Stimulated activated effector memory CD8-positive, alpha-beta T cell treated with anti-CD3 and anti-CD28 coated beads, Interleukin-12 subunit alpha, Interleukin-12 subunit beta, amount 100 ng/mL, for 72 hours (primary cell): ENCODE measurements around the gene KASH5.
A peak's percentile ranks its signal among the peaks of the same experiment; 100 is the strongest.

Experiments used
- ATAC-seq: fragments of 150-1000 bp; cut with Tn5 transposase; 2 replicates; pipeline ENCODE4 v1.10.0; 2021
- DNase-seq, 2 donors: peaks; one replicate each; pipeline ENCODE4 v3.0.0; 2021 to 2022; ENCODE audit warnings: low spot score in 2 of 2
- H3K27ac Mint-ChIP-seq: one replicate; pipeline ENCODE4 v1.8.0; 2022; ENCODE audit warnings: mild to moderate bottlenecking, mixed read lengths
- H3K36me3 Mint-ChIP-seq: one replicate; pipeline ENCODE4 v1.8.0; 2022; ENCODE audit warnings: mild to moderate bottlenecking, mixed read lengths
- H3K4me1 Mint-ChIP-seq: one replicate; pipeline ENCODE4 v1.8.0; 2022; ENCODE audit warnings: mixed read lengths
- H3K4me3 Mint-ChIP-seq: one replicate; pipeline ENCODE4 v1.8.0; 2022; ENCODE audit warnings: mild to moderate bottlenecking, mixed read lengths
- H3K9me3 Mint-ChIP-seq: one replicate; pipeline ENCODE4 v1.8.0; 2022; ENCODE audit warnings: mixed read lengths

The KASH5 gene

GRCh38 chr19:49374665-49375434 is 13.2 kb upstream of the KASH5 start:
- ATAC-seq (no peak), DNase-seq (no peak)
- H3K9me3 Mint-ChIP-seq: no peaks in the 10 kb centered on the region
- no peaks in the 10 kb centered on the region for H3K36me3 Mint-ChIP-seq
- H3K27ac Mint-ChIP-seq: peak overlapping the region; percentile 78
- H3K4me3 Mint-ChIP-seq: no peak overlapping the region
- H3K4me1 Mint-ChIP-seq: no peaks in the 10 kb centered on the region

- no peak overlapping the region for H3K27ac Mint-ChIP-seq
- no peaks in the 10 kb centered on the region for H3K4me1 Mint-ChIP-seq
- H3K36me3 Mint-ChIP-seq: no peaks in the 10 kb centered on the region
- ATAC-seq (no peak), DNase-seq (no peak)
- H3K4me3 Mint-ChIP-seq: no peak overlapping the region
- peaks cover 7% of the 10 kb centered on the region for H3K9me3 Mint-ChIP-seq
These were observed 9.5 kb upstream of the KASH5 start for GRCh38 chr19:49378512-49378911.

GRCh38 chr19:49380391-49380790 is 7.7 kb upstream of the KASH5 start:
- peaks cover 7% of the 10 kb centered on the region for H3K9me3 Mint-ChIP-seq
- no peak overlapping the region for H3K4me3 Mint-ChIP-seq
- ATAC-seq (no peak), DNase-seq (no peak)
- H3K4me1 Mint-ChIP-seq: no peaks in the 10 kb centered on the region
- no peaks in the 10 kb centered on the region for H3K36me3 Mint-ChIP-seq
- peak overlapping the region; percentile 23 for H3K27ac Mint-ChIP-seq

- no peak for DNase-seq
- Mint-ChIP-seq H3K36me3 (peaks cover under 1% of the 10 kb centered on the region), H3K4me3 (no peak overlapping the region), H3K4me1 (no peaks in the 10 kb centered on the region), H3K9me3 (peaks cover 7% of the 10 kb centered on the region), H3K27ac (no peak overlapping the region)
- ATAC-seq: no peak
These were observed 5.4 kb upstream of the KASH5 start for GRCh38 chr19:49382639-49383038.

- no peak for ATAC-seq
- H3K4me1 Mint-ChIP-seq: no peaks in the 10 kb centered on the region
- peaks cover 7% of the 10 kb centered on the region for H3K36me3 Mint-ChIP-seq
- no peak overlapping the region for H3K4me3 Mint-ChIP-seq
- no peak for DNase-seq
- no peak overlapping the region for H3K27ac Mint-ChIP-seq
- peaks cover 7% of the 10 kb centered on the region for H3K9me3 Mint-ChIP-seq
These were observed 4.5 kb upstream of the KASH5 start for GRCh38 chr19:49383599-49383998.

GRCh38 chr19:49389406-49389805 is 1.4 kb downstream of the KASH5 start:
- no peaks in the 10 kb centered on the region for H3K9me3 Mint-ChIP-seq
- ATAC-seq (no peak), DNase-seq (no peak)
- no peak overlapping the region for H3K27ac Mint-ChIP-seq
- peaks cover 12% of the 10 kb centered on the region for H3K4me1 Mint-ChIP-seq
- H3K4me3 Mint-ChIP-seq: no peak overlapping the region
- H3K36me3 Mint-ChIP-seq: peaks cover 7% of the 10 kb centered on the region

GRCh38 chr19:49390131-49390928 is 2.3 kb downstream of the KASH5 start:
- no peak overlapping the region for H3K4me3 Mint-ChIP-seq
- DNase-seq: no peak

GRCh38 chr19:49390929-49391359 is 2.9 kb downstream of the KASH5 start:
- H3K36me3 Mint-ChIP-seq: peaks cover 7% of the 10 kb centered on the region
- no peak overlapping the region for H3K4me3 Mint-ChIP-seq
- no peak for DNase-seq
- no peak overlapping the region for H3K27ac Mint-ChIP-seq
- H3K9me3 Mint-ChIP-seq: no peaks in the 10 kb centered on the region
- ATAC-seq: no peak
- peaks cover 12% of the 10 kb centered on the region for H3K4me1 Mint-ChIP-seq

More at GRCh38 chr19:49390131-49390928, 2.3 kb downstream of the KASH5 start:
- H3K4me1 Mint-ChIP-seq: peaks cover 12% of the 10 kb centered on the region
- H3K36me3 Mint-ChIP-seq: peaks cover 7% of the 10 kb centered on the region
- no peaks in the 10 kb centered on the region for H3K9me3 Mint-ChIP-seq
- H3K27ac Mint-ChIP-seq: peak overlapping the region; percentile 63
- ATAC-seq: no peak

- Mint-ChIP-seq H3K36me3 (peaks cover 7% of the 10 kb centered on the region), H3K4me1 (peaks cover 12% of the 10 kb centered on the region), H3K4me3 (no peak overlapping the region), H3K27ac (peak overlapping the region; percentile 21), H3K9me3 (no peaks in the 10 kb centered on the region)
- peak; percentile 93 for ATAC-seq
- peak; percentile 67 to 81 for DNase-seq
These were observed 3.7 kb downstream of the KASH5 start for GRCh38 chr19:49391581-49392399.

GRCh38 chr19:49393881-49394280 is 5.8 kb downstream of the KASH5 start:
- H3K4me1 Mint-ChIP-seq: peaks cover 18% of the 10 kb centered on the region
- ATAC-seq (no peak), DNase-seq (no peak)
- H3K4me3 Mint-ChIP-seq: no peak overlapping the region
- H3K9me3 Mint-ChIP-seq: no peaks in the 10 kb centered on the region
- no peak overlapping the region for H3K27ac Mint-ChIP-seq
- no peaks in the 10 kb centered on the region for H3K36me3 Mint-ChIP-seq

GRCh38 chr19:49395581-49396407 is 7.7 kb downstream of the KASH5 start:
- Mint-ChIP-seq H3K4me1 (peaks cover 18% of the 10 kb centered on the region), H3K9me3 (no peaks in the 10 kb centered on the region), H3K36me3 (no peaks in the 10 kb centered on the region), H3K27ac (no peak overlapping the region), H3K4me3 (no peak overlapping the region)
- DNase-seq (no peak), ATAC-seq (no peak)

GRCh38 chr19:49396738-49397505 is 8.9 kb downstream of the KASH5 start:
- Mint-ChIP-seq H3K4me1 (peaks cover 11% of the 10 kb centered on the region), H3K9me3 (no peaks in the 10 kb centered on the region), H3K4me3 (no peak overlapping the region), H3K27ac (peak overlapping the region; percentile 29), H3K36me3 (no peaks in the 10 kb centered on the region)
- DNase-seq (no peak), ATAC-seq (no peak)

GRCh38 chr19:49398001-49398615 is 10.1 kb downstream of the KASH5 start:
- Mint-ChIP-seq H3K4me3 (no peak overlapping the region), H3K9me3 (no peaks in the 10 kb centered on the region), H3K27ac (peak overlapping the region; percentile 3), H3K4me1 (peaks cover 6% of the 10 kb centered on the region), H3K36me3 (no peaks in the 10 kb centered on the region)
- DNase-seq: no peak
- no peak for ATAC-seq

GRCh38 chr19:49398931-49399330 is 10.9 kb downstream of the KASH5 start:
- Mint-ChIP-seq H3K4me3 (no peak overlapping the region), H3K27ac (peak overlapping the region; percentile 3), H3K9me3 (no peaks in the 10 kb centered on the region), H3K36me3 (no peaks in the 10 kb centered on the region), H3K4me1 (peaks cover 6% of the 10 kb centered on the region)
- ATAC-seq (no peak), DNase-seq (no peak)
